HG03354 (cell line): Measurements from ENCODE around the gene DNER.

Experiments
- ATAC-seq: cut with Tn5 transposase; IDR thresholded peaks from one replicate; pipeline ENCODE4 v1.9.1; 2021; ENCODE audit warnings: mild to moderate bottlenecking; ENCODE audit not compliant: unreplicated experiment, poor library complexity, severe bottlenecking

DNER gene

GRCh38 chr2:229675569-229675968 is 38.8 kb downstream of the DNER start:
- no peak for ATAC-seq

- ATAC-seq, result no peak
Observed at GRCh38 chr2:229674830-229675530, 39.4 kb downstream of the DNER start.

GRCh38 chr2:229673676-229674075 is 40.7 kb downstream of the DNER start:
- no peak for ATAC-seq

GRCh38 chr2:229672021-229672420 is 42.3 kb downstream of the DNER start:
- ATAC-seq, result no peak

GRCh38 chr2:229669841-229670240 is 44.5 kb downstream of the DNER start:
- ATAC-seq, result no peak

- no peak for ATAC-seq
Observed at GRCh38 chr2:229666811-229667210, 47.5 kb downstream of the DNER start.

- ATAC-seq, result no peak
Observed at GRCh38 chr2:229665158-229665557, 49.2 kb downstream of the DNER start.

- ATAC-seq, result no peak
Observed at GRCh38 chr2:229661478-229661877, 52.9 kb downstream of the DNER start.

- ATAC-seq, result no peak
Observed at GRCh38 chr2:229660951-229661350, 53.4 kb downstream of the DNER start.

GRCh38 chr2:229660391-229660790 is 54.0 kb downstream of the DNER start:
- no peak for ATAC-seq

GRCh38 chr2:229658004-229658403 is 56.4 kb downstream of the DNER start:
- no peak for ATAC-seq

GRCh38 chr2:229654437-229654836 is 59.9 kb downstream of the DNER start:
- no peak for ATAC-seq

- ATAC-seq, result no peak
Observed at GRCh38 chr2:229653531-229653930, 60.8 kb downstream of the DNER start.

GRCh38 chr2:229652796-229653195 is 61.6 kb downstream of the DNER start:
- no peak for ATAC-seq

- no peak for ATAC-seq
Observed at GRCh38 chr2:229650901-229651300, 63.5 kb downstream of the DNER start.

GRCh38 chr2:229650059-229650458 is 64.3 kb downstream of the DNER start:
- ATAC-seq, result no peak

- ATAC-seq, result no peak
Observed at GRCh38 chr2:229646186-229646723, 68.1 kb downstream of the DNER start.

GRCh38 chr2:229642371-229642770 is 72.0 kb downstream of the DNER start:
- no peak for ATAC-seq

- no peak for ATAC-seq
Observed at GRCh38 chr2:229641676-229642075, 72.7 kb downstream of the DNER start.

- ATAC-seq, result no peak
Observed at GRCh38 chr2:229640636-229641035, 73.7 kb downstream of the DNER start.

- ATAC-seq, result no peak
Observed at GRCh38 chr2:229636571-229636970, 77.8 kb downstream of the DNER start.

- no peak for ATAC-seq
Observed at GRCh38 chr2:229635371-229635680, 79.0 kb downstream of the DNER start.
